AG04450 (cell line): ENCODE results near the gene XRCC3. TPM values are rescaled to one million over a fixed set of nuclear protein-coding genes. Genes with fewer than 3 reads are reported as not detected.

Source experiments
- CTCF ChIA-PET: fragments of 300-600, 350-600 bp; formaldehyde crosslinking; extraction: SDS; loops from one replicate; lab custom pipeline; 2022; ENCODE audit warnings: antibody characterized with exemption, inconsistent platforms; lab: Charles Lee
- POLR2A ChIA-PET: fragments of 350-600 bp; formaldehyde crosslinking; extraction: SDS; loops from one replicate; lab custom pipeline; 2021; ENCODE audit warnings: antibody characterized with exemption, inconsistent platforms; lab: Yijun Ruan, JAX
- DNase-seq: peaks from one replicate; pipeline ENCODE4 v3.0.0-alpha.2; 2011; ENCODE audit warnings: low read depth, low spot score
- H3K27ac ChIP-seq: one replicate; pipeline ENCODE4 v1.5.1; 2012; ENCODE audit warnings: low read depth, low read length, control low read depth
- H3K27me3 ChIP-seq: one replicate; pipeline ENCODE4 v1.6.0; 2012; ENCODE audit warnings: low read length; ENCODE audit not compliant: control insufficient read depth, insufficient read depth
- H3K4me3 ChIP-seq: 2 replicates; pipeline ENCODE4 v1.5.1; 2011; ENCODE audit warnings: mild to moderate bottlenecking, low read depth, low read length, control low read depth
- H3K9me3 ChIP-seq: 2 replicates; pipeline ENCODE4 v1.5.1; 2012; ENCODE audit warnings: low read length; ENCODE audit not compliant: control insufficient read depth, insufficient read depth
- polyA plus RNA-seq: library from polyadenylated mRNA; depleted of rRNA; stranded (reverse); fragments of >200 nt; gene quantifications from 2 replicates; pipeline ENCODE4 v1.2.3, GENCODE V29; 2011
- TF ChIP-seq, protein P1 (sequence below): IDR thresholded peaks from 2 replicates; pipeline ENCODE4 v1.5.1; 2011; ENCODE audit warnings: low read depth, low read length, control low read depth, inconsistent platforms

The XRCC3 gene
- polyA plus RNA-seq, 1 experiment: 4.8 TPM

DNA sequence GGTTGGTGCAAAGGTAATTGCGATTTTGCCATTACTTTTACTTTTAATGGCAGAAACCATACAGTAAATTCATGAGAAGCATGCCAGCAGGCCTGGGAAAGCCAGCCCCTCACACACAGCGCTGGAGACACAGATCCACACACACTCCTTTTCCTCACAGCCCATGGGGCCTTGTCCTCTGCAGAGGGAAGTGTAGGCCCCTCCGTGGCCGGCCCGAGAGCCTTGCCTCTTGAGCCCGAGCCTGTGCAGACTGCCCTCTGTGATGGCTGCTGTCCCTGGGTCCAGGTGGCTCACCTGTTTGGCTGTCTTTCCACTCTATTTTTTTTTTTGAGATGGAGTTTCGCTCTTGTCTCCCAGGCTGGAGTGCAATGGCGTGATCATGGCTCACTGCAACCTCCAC, 39.3 kb downstream of the XRCC3 start:
- POLR2A ChIA-PET: no interaction called here
- Histone ChIP-seq H3K27ac (no peak overlapping the region), H3K27me3 (no peaks in the 10 kb centered on the region), H3K9me3 (no peaks in the 10 kb centered on the region), H3K4me3 (no peak overlapping the region)
- no peak for DNase-seq
- TF ChIP-seq, protein P1, sequence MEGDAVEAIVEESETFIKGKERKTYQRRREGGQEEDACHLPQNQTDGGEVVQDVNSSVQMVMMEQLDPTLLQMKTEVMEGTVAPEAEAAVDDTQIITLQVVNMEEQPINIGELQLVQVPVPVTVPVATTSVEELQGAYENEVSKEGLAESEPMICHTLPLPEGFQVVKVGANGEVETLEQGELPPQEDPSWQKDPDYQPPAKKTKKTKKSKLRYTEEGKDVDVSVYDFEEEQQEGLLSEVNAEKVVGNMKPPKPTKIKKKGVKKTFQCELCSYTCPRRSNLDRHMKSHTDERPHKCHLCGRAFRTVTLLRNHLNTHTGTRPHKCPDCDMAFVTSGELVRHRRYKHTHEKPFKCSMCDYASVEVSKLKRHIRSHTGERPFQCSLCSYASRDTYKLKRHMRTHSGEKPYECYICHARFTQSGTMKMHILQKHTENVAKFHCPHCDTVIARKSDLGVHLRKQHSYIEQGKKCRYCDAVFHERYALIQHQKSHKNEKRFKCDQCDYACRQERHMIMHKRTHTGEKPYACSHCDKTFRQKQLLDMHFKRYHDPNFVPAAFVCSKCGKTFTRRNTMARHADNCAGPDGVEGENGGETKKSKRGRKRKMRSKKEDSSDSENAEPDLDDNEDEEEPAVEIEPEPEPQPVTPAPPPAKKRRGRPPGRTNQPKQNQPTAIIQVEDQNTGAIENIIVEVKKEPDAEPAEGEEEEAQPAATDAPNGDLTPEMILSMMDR: no peak
- CTCF ChIA-PET: interaction anchor here (1.1 kb wide), 1 partner anchor 102 kb away, joined by 14 read pairs; no protein-coding TSS in a partner anchor

DNA sequence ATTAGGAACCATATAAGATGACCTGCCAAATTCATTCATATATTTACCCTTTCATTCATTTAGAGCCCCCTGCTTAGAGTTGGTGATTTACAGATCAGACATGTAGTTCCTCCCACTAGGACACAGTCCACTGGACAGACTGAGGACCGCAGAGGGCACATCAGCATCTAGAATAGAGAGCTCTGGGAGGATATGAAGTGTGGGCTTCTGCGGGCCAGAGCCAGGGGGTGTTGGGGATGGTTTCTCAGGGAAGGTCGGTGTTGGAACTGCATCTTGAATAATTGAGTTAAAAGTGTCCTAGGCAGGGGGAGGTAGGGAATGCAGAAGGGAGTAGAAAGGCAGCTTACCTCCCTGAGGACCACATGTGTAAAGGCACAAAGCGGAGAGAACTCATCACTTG, 43.3 kb downstream of the XRCC3 start:
- DNase-seq: no peak
- CTCF ChIA-PET: no interaction called here
- TF ChIP-seq, protein P1: no peak
- H3K4me3 ChIP-seq: no peak overlapping the region
- H3K9me3 ChIP-seq: no peaks in the 10 kb centered on the region
- no peak overlapping the region for H3K27ac ChIP-seq
- POLR2A ChIA-PET: no interaction called here
- H3K27me3 ChIP-seq: no peaks in the 10 kb centered on the region

DNA sequence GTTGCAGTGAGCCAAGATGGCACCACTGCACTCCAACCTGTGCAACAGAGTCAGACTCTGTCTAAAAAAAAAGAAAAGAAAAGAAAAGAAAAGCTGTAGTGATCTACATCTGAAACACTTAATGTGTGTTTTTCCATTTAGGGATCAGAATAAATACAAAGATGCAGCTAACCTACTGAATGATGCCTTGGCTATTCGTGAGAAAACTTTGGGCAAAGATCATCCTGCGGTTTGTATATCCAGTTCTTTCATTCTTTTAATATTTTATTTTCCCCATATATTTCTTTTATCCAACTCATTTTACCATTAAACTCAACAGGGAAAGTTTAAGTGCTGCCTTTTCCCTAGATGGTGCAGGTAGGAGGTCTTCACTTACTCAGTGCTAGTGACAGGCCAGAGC, 45.9 kb downstream of the XRCC3 start:
- Histone ChIP-seq H3K27ac (no peak overlapping the region), H3K27me3 (no peaks in the 10 kb centered on the region), H3K4me3 (no peak overlapping the region), H3K9me3 (no peaks in the 10 kb centered on the region)
- TF ChIP-seq, protein P1: no peak
- ChIA-PET POLR2A (interaction anchor here (0.6 kb wide), 1 partner anchor 130 kb away, joined by 4 read pairs; no protein-coding TSS in a partner anchor), CTCF (no interaction called here)
- no peak for DNase-seq

DNA sequence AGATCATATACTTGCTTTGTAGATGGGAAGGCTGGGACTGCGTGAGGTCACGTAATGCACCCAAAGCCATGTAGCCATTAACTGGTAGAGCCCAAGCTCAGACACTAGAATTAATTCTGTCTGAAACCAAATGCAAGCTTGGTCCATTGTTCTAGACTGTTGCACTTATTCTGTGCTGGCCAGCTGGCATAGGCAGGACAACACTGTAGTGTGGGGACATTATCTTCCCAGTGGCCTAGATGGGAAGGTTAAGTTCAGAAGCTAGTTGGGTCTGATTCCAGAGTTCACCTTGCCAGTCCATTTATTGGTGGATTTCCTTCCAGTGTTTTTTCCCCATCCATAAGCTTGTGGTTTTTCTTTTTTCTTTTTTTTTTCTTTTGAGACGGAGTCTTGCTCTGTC, 47.1 kb downstream of the XRCC3 start:
- CTCF ChIA-PET: interaction anchor here (0.6 to 0.7 kb wide), 2 partner anchors 11 to 14 kb away, joined by 3 read pairs; no protein-coding TSS in a partner anchor
- no peaks in the 10 kb centered on the region for H3K27me3 ChIP-seq
- TF ChIP-seq, protein P1: no peak
- POLR2A ChIA-PET: no interaction called here
- H3K4me3 ChIP-seq: no peak overlapping the region
- no peaks in the 10 kb centered on the region for H3K9me3 ChIP-seq
- DNase-seq: no peak
- H3K27ac ChIP-seq: no peak overlapping the region

DNA sequence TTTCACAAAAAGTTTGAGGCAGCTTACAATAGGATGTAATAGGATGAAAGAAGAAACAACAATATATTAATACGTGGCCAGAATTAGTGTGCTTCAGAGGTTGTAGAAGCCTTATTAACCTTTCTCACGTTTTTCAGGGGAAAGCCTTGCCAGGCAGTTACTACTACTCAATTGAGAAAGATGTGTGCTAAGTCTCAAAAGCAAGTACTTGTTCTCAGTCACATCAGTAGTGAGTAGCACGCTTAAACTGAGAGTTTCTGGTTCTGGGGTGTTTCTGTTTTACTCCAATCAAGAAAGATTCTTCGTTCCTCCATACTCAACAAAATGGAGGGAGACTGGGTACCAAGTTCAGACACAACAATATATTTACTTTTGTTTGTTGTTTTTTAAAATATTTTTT, 47.6 kb downstream of the XRCC3 start:
- DNase-seq: no peak

More for the DNA sequence above, 47.6 kb downstream of the XRCC3 start:
- POLR2A ChIA-PET: no interaction called here
- TF ChIP-seq, protein P1: no peak
- Histone ChIP-seq H3K4me3 (no peak overlapping the region), H3K9me3 (no peaks in the 10 kb centered on the region), H3K27me3 (no peaks in the 10 kb centered on the region), H3K27ac (no peak overlapping the region)
- CTCF ChIA-PET: interaction anchor here (0.6 to 0.7 kb wide), 2 partner anchors 10 to 15 kb away, joined by 3 read pairs; no protein-coding TSS in a partner anchor
